Measurements from ENCODE around the gene MFSD1.

Gene MFSD1

GRCh38 chr3:158801201-158801600, 653 bp upstream of the MFSD1 start:
- Histone ChIP-seq H4K20me1 (ENCODE audit: insufficient read depth, low read length) (no peaks in the 10 kb centered on the region), H3K4me3 (ENCODE audit: low read depth in 1 of 2, low read length in 2 of 2) (peak overlapping the region in 1 of 2 experiments; percentile 78; a peak in 2 of 4 replicates), H3K36me3 (ENCODE audit: insufficient read depth, low read length) (no peaks in the 10 kb centered on the region), H3K9ac (ENCODE audit: low read depth, low read length) (peak overlapping the region; percentile 62), H3K9me3 (ENCODE audit: insufficient read depth, low read length, severe bottlenecking) (no peaks in the 10 kb centered on the region), H2AFZ (ENCODE audit: low read depth, low read length) (peak overlapping the region; percentile 88), H3K79me2 (ENCODE audit: insufficient read depth, low read length) (0 out of 2 replicates have a peak, but pooled peaks cover 2% of the 10 kb centered on the region), H3K27me3 (ENCODE audit: insufficient read depth, low read length, poor library complexity) (no peaks in the 10 kb centered on the region), H3K4me2 (ENCODE audit: insufficient read depth, low read length) (peak overlapping the region; percentile 80), H3K27ac (ENCODE audit: low read length) (no peak overlapping the region), H3K4me1 (ENCODE audit: insufficient read depth, low read length) (peaks cover 23% of the 10 kb centered on the region)
- DNase-seq (no peak), ATAC-seq (ENCODE audit: insufficient read depth, low read depth) (no peak)
- no peak for TF ChIP-seq EZH2 (IDR thresholded peaks at IDR 0.05; ENCODE audit: borderline replicate concordance, low read depth, low read length, severe bottlenecking)
- TF ChIP-seq, protein P1, sequence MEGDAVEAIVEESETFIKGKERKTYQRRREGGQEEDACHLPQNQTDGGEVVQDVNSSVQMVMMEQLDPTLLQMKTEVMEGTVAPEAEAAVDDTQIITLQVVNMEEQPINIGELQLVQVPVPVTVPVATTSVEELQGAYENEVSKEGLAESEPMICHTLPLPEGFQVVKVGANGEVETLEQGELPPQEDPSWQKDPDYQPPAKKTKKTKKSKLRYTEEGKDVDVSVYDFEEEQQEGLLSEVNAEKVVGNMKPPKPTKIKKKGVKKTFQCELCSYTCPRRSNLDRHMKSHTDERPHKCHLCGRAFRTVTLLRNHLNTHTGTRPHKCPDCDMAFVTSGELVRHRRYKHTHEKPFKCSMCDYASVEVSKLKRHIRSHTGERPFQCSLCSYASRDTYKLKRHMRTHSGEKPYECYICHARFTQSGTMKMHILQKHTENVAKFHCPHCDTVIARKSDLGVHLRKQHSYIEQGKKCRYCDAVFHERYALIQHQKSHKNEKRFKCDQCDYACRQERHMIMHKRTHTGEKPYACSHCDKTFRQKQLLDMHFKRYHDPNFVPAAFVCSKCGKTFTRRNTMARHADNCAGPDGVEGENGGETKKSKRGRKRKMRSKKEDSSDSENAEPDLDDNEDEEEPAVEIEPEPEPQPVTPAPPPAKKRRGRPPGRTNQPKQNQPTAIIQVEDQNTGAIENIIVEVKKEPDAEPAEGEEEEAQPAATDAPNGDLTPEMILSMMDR (IDR thresholded peaks at IDR 0.05; ENCODE audit: borderline replicate concordance, extremely low read depth, low read length, poor library complexity, severe bottlenecking) = no peak

GRCh38 chr3:158802409-158803268, 785 bp downstream of the MFSD1 start:
- H4K20me1 ChIP-seq (ENCODE audit: insufficient read depth, low read length) = no peaks in the 10 kb centered on the region
- H3K9me3 ChIP-seq (ENCODE audit: insufficient read depth, low read length, severe bottlenecking) = no peaks in the 10 kb centered on the region
- H2AFZ ChIP-seq (ENCODE audit: low read depth, low read length) = peak overlapping the region; percentile 88
- ATAC-seq (ENCODE audit: insufficient read depth, low read depth) = no peak
- H3K27ac ChIP-seq (ENCODE audit: low read length) = peak overlapping the region; percentile 52; the same call in 1 of the 2 replicates
- H3K4me1 ChIP-seq (ENCODE audit: insufficient read depth, low read length) = peaks cover 23% of the 10 kb centered on the region
- peak overlapping the region; percentile 80 for H3K4me2 ChIP-seq (ENCODE audit: insufficient read depth, low read length)
- TF ChIP-seq, protein P1 (IDR thresholded peaks at IDR 0.05; ENCODE audit: borderline replicate concordance, extremely low read depth, low read length, poor library complexity, severe bottlenecking) = no peak
- no peak for TF ChIP-seq EZH2 (IDR thresholded peaks at IDR 0.05; ENCODE audit: borderline replicate concordance, low read depth, low read length, severe bottlenecking)
- H3K27me3 ChIP-seq (ENCODE audit: insufficient read depth, low read length, poor library complexity) = no peaks in the 10 kb centered on the region
- H3K4me3 ChIP-seq (ENCODE audit: low read depth in 1 of 2, low read length in 2 of 2) = peak overlapping the region; percentile 58 to 78
- H3K79me2 ChIP-seq (ENCODE audit: insufficient read depth, low read length) = 0 out of 2 replicates have a peak, but pooled peaks cover 2% of the 10 kb centered on the region
- H3K9ac ChIP-seq (ENCODE audit: low read depth, low read length) = peak overlapping the region; percentile 62
- no peaks in the 10 kb centered on the region for H3K36me3 ChIP-seq (ENCODE audit: insufficient read depth, low read length)
- DNase-seq = no peak

- H3K4me3 ChIP-seq (ENCODE audit: low read depth in 1 of 2, low read length in 2 of 2) = no peak overlapping the region
- TF ChIP-seq, protein P1 (IDR thresholded peaks at IDR 0.05; ENCODE audit: borderline replicate concordance, extremely low read depth, low read length, poor library complexity, severe bottlenecking) = no peak
- TF ChIP-seq EZH2 (IDR thresholded peaks at IDR 0.05; ENCODE audit: borderline replicate concordance, low read depth, low read length, severe bottlenecking) = no peak
- DNase-seq (no peak), ATAC-seq (ENCODE audit: insufficient read depth, low read depth) (no peak)
- H3K9ac ChIP-seq (ENCODE audit: low read depth, low read length) = no peak overlapping the region
- H3K4me2 ChIP-seq (ENCODE audit: insufficient read depth, low read length) = no peak overlapping the region
- H3K9me3 ChIP-seq (ENCODE audit: insufficient read depth, low read length, severe bottlenecking) = no peaks in the 10 kb centered on the region
- H3K27me3 ChIP-seq (ENCODE audit: insufficient read depth, low read length, poor library complexity) = no peaks in the 10 kb centered on the region
- H4K20me1 ChIP-seq (ENCODE audit: insufficient read depth, low read length) = no peaks in the 10 kb centered on the region
- peaks cover 4% of the 10 kb centered on the region; the same call in 1 of the 2 replicates for H3K36me3 ChIP-seq (ENCODE audit: insufficient read depth, low read length)
- no peak overlapping the region for H2AFZ ChIP-seq (ENCODE audit: low read depth, low read length)
- no peak overlapping the region for H3K27ac ChIP-seq (ENCODE audit: low read length)
- H3K79me2 ChIP-seq (ENCODE audit: insufficient read depth, low read length) = 0 out of 2 replicates have a peak, but pooled peaks cover 2% of the 10 kb centered on the region
- H3K4me1 ChIP-seq (ENCODE audit: insufficient read depth, low read length) = peaks cover 34% of the 10 kb centered on the region
Observed at GRCh38 chr3:158804441-158804840, 2.6 kb downstream of the MFSD1 start.
